HCEC 1CT (cell line): Measurements from ENCODE around the gene HDAC4.

Source experiments
- DNase-seq: peaks from one replicate; pipeline ENCODE4 v3.0.0-alpha.2; 2017

HDAC4 gene

GRCh38 chr2:239247401-239248245 is 153.2 kb downstream of the HDAC4 start:
- DNase-seq = no peak

GRCh38 chr2:239246723-239247122 is 154.1 kb downstream of the HDAC4 start:
- no peak for DNase-seq

DNA sequence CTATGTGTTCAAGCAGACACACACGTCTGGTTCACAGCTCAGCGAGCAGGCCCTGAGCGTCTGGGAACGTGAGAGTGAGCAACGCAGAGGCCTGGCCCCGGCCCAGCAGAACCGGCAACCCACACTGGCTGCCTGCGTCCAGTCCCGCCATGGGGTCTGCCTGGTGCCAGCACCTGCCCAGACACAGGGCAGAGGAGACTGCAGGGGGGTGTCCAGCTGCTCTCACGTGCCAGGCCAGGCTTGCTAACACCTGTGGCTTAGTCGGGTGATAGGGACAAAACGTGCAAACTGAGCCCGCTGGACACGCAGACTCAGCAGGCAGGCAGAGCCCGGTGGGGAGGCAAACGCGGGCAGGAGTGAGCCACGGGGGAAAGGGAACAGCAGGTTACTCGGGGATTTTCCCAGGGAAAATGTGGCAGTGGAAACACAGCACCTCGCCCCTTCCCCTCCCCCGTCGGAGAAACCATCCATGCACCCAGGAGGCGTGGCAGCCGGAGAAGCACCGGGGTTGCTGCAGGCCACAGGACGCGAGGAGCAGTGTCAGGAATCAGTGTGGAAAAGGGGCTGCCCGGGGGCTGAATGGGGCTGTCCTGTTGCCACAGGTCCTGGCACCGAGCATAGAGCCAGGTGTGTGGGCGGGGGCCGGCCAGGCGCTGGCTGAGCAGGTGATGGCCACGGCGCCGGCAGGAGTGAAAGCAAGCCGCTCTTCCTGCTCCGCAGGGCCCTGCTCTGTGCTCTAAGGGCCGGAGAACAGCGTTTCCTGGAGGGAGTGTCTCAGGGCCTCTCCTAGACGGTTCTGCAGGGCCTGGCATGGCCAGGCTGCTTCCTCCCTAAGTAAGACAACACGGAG is 154.7 kb downstream of the HDAC4 start:
- DNase-seq = no peak

DNA sequence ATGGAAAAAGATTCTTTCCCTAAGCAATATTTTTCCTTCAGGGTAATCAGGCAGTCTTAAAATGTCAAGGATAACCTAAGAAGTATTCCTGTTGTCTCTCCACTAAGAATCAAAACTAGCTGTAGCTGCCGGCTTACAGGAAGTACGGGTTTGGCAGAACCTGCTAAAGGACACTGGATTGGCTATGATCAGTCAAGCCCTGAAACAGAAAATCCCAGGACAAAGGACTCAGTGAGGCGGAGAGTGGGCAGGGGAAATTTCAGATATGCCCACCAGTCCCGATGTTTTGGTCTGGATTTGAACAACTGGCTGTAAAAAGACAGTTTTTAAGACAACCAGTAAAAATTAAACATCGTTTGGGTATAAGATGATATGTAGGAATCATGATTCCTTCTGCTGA is 155.7 kb downstream of the HDAC4 start:
- DNase-seq = no peak

DNA sequence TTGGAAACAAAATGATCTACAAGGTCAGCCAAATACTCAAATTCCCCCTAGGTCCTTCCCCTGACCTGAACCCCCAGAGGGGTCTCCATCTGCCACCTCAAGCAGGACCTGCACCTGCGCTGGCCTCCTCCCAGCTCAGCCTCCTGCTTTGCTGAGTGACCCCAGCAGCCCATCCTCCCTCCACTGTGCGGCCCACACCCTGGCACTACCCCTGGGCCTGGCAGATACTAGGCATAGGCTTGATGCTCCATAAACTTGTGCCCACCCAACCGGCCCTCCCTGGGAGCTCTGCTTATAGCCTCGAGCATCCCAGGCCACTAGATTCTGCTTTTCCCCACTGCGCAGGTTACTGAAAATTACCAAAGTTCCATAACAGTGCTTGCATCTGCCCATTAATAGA is 156.2 kb downstream of the HDAC4 start:
- no peak for DNase-seq

- DNase-seq = no peak
These were observed 159.3 kb downstream of the HDAC4 start for GRCh38 chr2:239241431-239241960.

- DNase-seq = no peak
These were observed 160.4 kb downstream of the HDAC4 start for GRCh38 chr2:239240414-239240881.

GRCh38 chr2:239239607-239240413 is 161.0 kb downstream of the HDAC4 start:
- DNase-seq = no peak

GRCh38 chr2:239238839-239239606 is 161.8 kb downstream of the HDAC4 start:
- no peak for DNase-seq

DNA sequence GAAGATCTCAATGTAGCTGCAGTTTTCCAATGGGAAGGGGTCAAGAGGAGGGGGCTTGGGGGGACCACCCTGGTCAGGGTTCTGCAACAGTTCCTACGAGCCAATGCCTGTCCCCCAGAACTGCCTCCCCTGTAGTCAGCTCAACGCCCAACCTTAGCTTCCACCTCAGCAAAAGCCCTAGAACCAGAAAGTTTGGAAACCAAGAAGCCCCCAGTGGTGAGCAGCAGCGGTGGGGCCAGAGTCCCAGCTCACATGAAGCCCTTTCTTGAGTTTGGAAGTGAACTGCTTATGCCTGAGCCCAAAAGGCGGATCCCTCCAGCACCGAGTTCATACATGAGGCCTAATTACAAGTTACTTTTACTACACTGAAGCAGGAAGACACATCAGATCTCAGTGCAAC is 162.4 kb downstream of the HDAC4 start:
- DNase-seq = no peak

GRCh38 chr2:239236808-239237205 is 164.0 kb downstream of the HDAC4 start:
- no peak for DNase-seq

- DNase-seq = no peak
These were observed 164.6 kb downstream of the HDAC4 start for GRCh38 chr2:239236043-239236807.

DNA sequence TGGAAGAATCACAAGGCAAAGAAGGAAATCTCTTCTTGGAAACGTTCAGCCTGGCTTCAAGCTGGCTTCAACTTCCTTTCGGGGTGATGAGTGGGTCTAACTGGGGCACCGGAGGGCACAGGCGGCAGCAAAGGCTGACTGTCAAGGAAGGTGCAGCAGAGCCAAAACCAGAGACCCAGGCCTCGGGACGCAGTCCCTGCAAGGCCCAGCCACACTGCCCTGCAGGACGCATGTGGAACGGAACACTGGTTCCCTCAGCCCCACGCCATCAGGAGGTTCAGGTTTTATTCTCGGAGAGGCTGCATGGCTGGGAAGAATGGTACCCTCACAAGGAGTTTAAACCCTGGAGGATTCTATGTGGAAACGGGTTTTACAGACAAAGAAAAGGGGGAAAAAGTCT is 165.5 kb downstream of the HDAC4 start:
- no peak for DNase-seq

DNA sequence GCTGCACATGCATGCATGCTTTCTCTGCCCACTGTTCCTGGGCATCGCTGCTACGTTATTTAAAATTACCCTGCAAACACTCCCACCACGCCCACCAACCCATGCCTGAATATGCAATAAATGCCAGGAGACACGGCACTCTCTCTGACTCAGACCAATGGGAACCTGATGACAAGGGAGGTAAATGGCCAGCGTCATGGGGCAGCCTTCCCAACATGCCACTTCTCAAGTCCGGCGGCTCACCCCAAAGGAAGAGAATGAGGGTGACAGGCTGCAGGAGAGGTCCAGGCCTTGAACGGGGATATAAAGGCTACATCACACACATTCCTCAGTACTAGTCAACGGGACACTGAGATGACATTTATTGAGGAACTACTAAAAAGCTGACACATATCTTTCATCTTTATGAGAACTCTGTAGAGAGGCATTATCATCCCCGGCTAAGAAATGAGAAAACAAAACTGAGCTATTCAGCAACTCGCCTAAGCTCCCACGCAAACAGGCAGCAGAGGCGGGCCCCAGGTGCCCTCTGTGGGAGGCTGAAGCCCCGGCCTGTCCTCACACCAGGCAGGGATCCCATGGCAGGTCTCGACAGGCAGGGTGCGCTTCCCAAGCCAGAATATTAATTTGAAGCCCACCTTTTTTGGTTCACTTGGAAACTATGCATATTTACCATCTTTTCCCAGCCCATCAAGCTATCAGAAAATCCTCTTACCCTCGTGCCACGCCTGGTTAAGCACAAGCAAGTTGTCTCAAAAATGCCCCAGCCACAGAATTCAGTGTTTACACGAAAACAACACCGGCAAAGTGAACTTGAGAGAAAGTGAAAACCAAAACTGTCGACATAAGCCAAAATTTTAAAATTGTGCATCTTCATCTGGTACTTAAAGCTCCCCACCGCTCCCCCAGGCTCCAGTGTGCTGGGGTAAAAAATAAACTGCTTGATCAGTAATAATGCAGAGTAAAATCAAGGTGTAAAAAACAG is 166.3 kb downstream of the HDAC4 start:
- DNase-seq = no peak

- DNase-seq = no peak
These were observed 167.2 kb downstream of the HDAC4 start for GRCh38 chr2:239233576-239233975.

DNA sequence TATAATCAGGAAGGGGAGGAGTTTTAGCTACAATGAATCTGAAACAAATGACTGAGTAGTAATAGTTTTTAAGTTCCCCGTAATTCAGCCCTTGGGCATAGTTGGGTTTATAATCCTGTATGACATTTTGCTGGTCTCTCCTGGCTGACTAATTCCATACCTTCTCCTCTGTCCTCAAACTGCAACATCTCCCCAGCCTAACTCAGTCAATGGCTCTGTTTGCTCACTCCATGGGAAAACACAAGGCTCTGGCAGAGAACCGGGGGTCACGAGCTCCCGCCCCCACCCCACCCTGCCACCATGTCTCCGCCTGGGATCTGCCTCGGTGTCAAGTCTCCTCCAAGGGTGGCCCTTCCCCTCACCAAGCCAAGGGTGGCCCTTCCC is 168.6 kb downstream of the HDAC4 start:
- DNase-seq = no peak

- no peak for DNase-seq
These were observed 169.3 kb downstream of the HDAC4 start for GRCh38 chr2:239231231-239232194.

GRCh38 chr2:239230318-239231052 is 170.3 kb downstream of the HDAC4 start:
- no peak for DNase-seq
